WTC11 (cell line): ENCODE measurements around the gene KCNB1. TPM values are rescaled to one million over a fixed set of nuclear protein-coding genes. Genes with fewer than 3 reads are reported as not detected.

ENCODE experiments used
- total RNA-seq: library from RNA; stranded (reverse); gene quantifications from 3 replicates; pipeline ENCODE4 v1.2.3, GENCODE V29; 2021

Gene KCNB1
- total RNA-seq, 1 experiment from 2014 or later = 1.1 TPM

Other genes with a start within 250 kb of the KCNB1 start
- 8.0 to 11.0 TPM (median 9.1 TPM) in 3 replicates for gene ZNFX1, start 204.6 kb downstream of the KCNB1 start, total RNA-seq
- 24.3 to 37.0 TPM (median 34.4 TPM) in 3 replicates for gene PTGIS, start 85.5 kb upstream of the KCNB1 start, total RNA-seq
- 62.4 to 71.5 TPM (median 69.4 TPM) in 3 replicates for gene B4GALT5, start 231.2 kb upstream of the KCNB1 start, total RNA-seq